Activated CD4-positive, CD25-positive, alpha-beta regulatory T cell treated with anti-CD3 and anti-CD28 coated beads, Interleukin-2, amount 50 U/mL, for 24 hours (primary cell): ENCODE results near the gene MVD.
"Not testable (repeated sequence)": the region's sequence is repeated elsewhere in the genome, so short reads cannot be mapped to it uniquely, and the experiment has no call there.

Experiments
- ATAC-seq, 2 donors: fragments of 150-1000 bp; cut with Tn5 transposase; one replicate each; pipeline ENCODE4 v1.10.0; 2021; ENCODE audit warnings: mild to moderate bottlenecking in 1 of 2, moderate library complexity in 1 of 2

MVD gene

DNA sequence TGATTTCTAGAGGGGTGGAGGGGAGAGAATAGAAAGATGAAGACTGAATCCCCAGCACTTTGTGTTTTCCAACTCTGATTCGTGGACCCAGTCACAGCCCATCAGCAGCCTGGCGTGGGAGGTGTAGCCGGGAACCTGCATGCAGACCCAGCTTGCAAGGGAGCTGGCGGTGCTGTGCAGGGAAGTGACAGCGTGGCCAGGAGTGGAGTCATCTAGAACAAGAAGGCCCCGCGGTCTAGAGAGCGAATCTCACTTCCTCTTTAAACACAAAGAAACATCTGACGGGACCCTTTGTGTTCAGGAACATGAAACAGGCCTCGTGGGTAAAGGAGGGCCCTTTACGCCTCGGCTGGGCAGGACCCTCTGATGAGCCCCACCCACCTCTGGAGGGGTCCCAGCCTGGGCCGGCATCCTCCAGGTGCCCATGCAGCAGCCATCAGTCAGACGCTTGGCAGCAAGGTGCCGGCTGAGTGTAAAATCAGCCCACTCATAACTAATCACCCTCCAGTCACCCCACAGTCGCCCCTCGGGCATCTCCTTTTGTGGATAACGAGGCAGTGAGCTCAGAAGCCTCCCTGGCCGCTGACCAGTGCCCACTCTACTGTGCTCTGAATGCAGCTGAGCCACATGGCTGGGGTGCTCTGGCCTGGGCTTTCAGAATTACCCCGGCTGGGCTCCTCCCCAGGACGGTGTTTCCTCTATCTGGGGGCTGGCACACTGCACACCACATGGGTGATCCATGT is 19.0 kb upstream of the MVD start:
- peak; percentile 67 to 71 for ATAC-seq

DNA sequence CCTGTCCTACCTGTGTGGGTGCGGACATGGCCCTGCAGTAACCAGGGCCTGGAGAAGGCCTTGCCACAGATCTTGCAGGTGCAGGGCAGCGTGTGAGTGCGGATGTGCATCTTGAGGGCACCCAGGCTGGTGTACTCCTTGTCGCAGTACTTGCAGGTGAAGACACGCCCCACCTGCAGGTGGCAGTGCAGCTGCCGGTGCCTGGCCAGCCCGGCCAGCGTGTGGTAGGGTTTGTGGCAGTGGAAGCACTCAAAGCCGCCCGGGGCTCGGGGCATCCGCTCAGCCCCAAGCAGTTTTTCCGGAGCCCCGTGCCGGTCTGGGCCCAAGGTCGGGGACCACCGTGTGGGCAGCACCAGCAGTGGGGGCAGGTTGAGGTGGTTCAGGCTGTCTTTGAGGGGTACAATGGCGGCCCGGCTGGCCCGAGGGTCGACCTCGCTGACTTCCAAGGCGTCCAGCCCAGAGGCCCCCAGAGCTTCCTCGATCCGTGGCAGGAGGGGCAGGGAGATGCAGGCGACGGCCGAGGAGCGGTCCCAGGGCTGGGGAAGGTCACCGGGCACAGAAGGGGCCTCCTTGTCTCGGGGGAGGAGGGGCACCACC is 18.3 kb upstream of the MVD start:
- peak in 1 of 2 donors; percentile 18 for ATAC-seq

DNA sequence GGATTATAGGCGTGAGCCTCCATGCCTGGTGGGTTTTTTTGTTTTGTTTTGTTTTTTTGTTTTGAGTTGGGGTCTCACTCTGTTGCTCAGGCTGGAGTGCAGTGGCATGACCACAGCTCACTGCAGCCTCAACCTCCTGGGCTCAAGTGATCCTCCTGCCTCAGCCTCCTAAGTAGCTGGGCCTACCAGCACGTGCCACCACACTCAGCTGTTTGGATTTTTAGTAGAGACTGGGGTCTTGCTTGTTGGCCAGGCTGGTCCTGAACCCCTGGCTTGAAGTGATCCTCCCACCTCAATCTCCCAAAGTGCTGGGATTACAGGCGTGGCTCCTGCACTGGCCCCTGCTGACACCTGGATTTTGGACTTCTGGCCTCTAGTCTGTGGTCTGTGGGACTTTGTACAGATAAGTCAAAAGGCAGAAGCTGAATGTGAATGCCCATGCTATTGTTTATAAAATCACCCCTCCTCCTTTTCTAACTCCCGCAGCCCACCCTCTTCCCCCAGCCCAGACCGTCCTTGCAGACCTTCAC is 17.7 kb upstream of the MVD start:
- no peak for ATAC-seq

DNA sequence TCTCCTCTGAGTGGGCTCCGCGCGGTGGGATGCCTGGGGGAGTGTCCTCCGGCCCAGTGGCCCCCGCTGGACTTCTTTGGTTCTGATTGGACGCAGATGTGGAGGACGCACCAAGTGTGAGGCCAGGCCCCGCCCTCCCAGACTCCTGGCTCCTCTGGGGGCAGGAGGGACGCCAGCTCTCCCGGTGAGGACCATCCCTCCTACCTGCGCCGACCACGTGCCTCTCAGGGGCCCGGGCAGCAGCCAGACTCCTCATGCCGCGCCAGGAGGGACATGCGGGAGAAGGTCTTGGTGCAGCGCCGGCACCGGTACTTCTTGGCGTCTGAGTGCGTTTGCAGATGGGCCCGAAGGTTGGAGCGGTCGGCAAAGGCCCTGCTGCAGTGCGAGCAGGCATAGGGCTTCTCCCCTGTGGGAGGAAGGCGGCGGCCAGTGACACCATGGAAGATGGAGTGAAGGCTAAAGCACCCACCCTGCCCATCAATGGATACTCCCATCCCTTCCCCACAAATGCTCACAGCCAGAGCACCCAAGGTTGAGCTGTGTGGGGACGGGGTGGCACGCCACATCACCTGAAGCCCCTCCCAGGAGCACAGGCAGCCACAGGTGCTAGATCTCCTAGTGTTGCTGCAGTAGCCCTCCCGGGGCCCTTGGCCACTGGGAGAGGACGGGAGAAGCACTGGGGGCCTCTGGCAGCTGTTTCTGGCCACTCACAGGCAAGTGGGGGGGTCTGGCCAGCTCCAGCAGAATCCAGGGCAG is 15.5 kb upstream of the MVD start:
- ATAC-seq, result no peak

DNA sequence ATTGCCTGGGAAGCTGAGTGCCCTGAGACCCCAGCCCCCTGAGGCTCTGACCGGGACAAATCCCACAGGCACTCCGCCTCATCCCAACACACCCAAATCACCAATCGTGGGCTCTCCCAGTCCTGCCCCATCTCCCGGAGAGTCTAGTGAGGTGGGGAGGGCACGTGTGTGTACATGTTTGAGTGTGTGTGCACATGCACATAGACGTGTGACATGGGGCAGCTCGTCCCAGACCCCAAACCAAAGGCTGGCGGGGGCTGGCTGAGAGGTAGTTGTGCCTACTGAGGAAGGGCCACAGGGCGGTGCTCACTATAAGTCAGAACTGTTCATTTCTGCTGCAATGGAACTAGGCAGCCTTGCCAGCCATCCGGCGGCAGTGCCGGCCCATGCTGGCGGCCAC is 14.8 kb upstream of the MVD start:
- no peak for ATAC-seq

DNA sequence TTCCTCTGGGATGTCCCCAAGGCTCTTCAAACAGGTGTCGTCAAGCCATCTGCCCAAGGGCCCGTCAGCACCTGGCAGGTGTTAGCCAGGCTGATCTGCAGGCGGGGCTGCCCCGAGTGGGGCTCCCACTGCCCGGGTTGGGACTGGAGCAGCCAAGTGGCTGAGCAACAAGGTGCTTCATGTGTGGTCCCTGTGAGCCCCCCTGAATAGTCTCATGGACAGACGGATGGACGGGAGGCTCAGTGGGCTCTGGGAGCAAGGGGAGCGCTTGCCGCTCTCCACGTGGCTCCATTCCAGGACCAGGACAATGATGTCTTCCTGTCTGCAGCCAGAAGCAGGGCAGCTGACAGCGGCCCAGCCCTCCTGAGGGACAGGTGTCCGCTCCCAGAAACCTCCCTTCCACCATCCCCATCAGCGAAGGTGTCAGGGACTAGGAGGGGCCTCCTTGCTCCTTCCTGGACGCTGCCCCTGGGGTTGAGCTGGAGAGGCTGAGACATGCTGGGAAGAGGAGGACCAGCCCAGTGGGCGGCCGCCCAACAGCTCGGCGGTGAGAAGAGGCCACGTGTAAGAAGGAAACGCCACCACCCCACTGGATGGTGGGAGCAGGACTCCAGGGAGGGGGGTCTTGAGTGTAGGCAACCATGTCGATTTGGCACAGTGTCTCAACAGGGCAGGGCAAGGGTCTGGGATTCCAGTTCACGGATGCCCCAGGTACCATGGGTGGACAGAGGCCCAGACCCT is 13.8 kb upstream of the MVD start:
- no peak for ATAC-seq

DNA sequence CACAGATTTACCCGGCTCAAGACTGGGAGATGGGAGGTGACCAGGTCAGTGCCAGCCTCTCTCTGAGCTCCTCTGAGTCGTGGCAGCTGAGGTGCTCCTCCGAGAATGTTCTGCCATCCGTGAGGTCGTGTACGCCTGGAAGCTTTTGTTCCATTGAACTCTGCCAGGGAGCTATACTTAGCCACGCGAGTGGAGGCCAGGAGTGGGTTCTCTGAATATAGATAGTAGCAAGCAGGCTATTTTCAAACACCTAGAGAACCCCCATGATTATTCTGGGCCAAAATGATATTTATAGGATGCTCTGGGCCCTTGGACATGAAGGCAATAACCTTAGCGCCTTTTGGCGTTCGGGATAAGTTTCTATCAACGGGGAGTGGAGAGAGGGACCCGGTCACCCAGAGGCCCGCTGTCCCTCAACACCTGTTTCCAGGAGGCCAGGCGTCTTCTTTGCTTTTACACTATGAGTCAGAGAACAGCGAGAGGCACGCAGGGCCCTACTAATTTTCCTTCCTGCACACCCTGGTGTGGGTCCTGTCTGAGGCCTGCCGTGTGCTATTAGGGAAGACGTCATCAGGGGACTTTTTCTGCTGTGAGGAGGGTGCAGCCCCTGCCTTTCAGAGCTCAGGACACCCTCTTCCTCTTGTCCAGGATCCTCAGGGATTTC is 11.0 kb upstream of the MVD start:
- ATAC-seq, result no peak

DNA sequence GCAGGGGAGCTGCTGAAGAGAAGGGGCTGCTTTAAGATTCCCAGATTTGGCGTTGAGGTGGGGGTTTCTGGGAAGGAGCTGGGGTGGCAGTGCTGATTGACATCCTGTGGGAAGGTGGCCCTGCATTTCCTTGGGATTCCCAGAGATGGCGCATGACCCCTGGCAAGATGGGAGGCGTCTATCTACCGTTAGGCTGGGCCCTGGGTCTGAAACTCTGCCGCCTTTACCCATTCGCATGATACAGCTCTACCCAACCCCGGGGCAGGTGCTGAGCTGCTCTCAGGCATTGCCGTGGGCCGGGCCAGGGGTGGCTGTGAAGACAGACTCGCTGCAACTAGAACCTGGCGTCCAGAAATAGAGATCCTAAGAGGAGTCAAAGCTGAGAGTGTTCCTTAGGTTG is 9.9 kb upstream of the MVD start:
- no peak for ATAC-seq

DNA sequence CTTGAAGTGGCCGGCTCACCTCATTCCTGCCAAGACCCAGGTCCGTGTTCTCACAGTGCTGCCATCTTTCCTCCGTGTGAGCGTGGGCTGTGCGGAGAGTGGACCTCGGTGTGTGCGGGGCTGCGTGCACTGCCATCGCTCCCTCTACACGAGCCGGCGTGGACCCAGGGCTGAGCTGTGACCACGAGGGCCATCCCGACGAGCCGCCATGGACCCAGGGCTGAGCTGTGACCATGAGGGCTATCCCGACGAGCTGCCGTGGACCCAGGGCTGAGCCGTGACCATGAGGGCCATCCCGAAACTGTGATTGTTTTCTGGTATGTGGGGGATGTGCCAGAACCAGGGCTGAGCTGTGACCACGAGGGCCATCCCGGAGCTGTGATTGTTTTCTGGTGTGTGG is 8.9 kb upstream of the MVD start:
- no peak for ATAC-seq

DNA sequence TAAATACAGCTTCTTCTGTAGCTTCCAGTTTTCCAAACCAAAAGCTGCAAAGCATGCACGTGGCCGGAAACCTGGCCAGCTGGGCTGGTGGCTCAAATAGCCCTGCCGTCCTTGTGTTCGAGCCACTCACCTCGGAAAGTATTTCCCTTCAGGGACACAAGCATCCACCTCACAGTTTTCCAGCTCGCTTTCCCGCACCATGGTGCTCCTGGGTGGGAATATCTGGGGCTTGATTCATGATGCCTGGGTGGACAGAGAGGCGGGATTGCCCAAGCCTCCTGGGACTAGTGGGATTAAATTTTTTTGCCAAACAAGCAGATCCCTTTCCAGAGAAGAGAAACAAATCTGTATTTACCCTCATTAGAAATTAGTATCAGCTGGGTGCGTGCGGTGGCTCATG is 7.1 kb upstream of the MVD start:
- ATAC-seq, result no peak

DNA sequence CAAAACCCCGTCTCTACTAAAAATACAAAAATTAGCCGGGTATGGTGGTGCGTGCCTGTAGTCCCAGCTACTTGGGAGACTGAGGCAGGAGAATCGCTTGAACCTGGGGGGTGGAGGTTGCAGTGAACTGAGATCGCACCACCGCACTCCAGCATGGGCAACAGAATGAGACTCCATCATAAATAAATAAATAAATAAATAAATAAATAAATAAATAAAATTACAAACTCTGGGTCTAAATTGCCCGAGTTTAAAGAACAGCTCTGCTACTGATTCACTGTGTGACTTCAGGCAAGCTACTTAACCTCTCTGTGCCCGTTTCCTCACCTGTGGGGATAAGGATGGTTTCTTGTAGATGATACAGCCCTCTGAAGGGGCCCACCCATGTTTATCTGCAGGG is 6.6 kb upstream of the MVD start:
- not testable (repeated sequence) for ATAC-seq

DNA sequence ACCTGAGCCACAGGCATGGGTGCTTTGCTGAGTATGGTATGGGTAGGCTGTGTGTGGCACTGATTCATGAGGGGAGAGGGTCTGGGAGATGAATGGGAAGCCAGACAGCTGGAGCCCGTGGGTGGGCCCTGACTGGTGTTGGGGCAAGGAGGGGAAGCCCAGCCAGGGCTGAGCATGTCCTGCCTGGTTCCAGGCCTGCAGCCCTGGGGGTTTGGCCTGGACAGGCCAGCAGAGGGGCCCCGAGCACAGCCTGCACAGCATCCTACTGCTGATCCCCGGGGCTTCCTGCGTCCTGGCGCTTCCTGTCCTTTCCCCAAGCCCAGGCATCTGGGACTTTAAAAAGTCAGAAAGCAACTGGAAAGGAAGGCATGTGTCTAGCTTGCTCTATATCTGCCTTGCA is 4.6 kb upstream of the MVD start:
- ATAC-seq, result no peak

DNA sequence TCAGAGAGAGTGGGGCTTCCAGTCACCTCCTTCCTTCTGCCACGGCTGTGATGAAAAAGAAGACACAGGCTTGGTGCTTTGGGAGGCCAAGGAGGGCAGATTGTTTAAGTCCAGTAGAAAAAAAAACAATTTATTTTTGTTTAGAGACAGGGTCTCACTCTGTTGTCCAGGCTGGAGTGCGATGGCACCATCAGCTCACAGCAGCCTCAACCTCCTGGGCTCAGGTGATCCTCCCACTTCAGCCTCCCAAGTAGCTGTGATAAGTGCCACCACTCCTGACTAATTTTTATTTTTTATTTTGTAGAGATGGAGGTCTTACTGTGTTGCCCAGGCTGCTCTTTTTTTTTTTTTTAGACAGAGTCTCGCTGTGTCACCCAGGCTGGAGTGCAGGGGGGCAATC is 2.7 kb upstream of the MVD start:
- ATAC-seq, result no peak

DNA sequence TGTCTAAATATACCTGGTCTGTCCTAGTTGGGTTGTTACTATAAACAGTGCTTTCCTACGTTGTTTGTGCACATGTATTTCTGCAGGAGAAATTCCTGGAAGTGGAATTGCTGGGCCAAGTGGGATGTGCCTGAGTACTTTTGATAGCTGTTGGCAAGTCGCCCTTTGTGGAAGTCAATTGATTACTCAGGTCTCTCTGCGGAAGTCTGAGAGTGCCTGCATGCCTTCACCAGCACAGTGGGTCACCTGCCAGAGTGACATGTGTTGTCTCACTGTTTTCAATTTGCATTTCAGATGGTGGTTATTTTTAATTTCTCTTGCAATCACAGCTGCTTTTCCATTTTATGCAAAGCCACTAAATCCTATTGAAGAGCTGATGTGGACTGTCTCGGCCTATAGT is 2.3 kb upstream of the MVD start:
- no peak for ATAC-seq

DNA sequence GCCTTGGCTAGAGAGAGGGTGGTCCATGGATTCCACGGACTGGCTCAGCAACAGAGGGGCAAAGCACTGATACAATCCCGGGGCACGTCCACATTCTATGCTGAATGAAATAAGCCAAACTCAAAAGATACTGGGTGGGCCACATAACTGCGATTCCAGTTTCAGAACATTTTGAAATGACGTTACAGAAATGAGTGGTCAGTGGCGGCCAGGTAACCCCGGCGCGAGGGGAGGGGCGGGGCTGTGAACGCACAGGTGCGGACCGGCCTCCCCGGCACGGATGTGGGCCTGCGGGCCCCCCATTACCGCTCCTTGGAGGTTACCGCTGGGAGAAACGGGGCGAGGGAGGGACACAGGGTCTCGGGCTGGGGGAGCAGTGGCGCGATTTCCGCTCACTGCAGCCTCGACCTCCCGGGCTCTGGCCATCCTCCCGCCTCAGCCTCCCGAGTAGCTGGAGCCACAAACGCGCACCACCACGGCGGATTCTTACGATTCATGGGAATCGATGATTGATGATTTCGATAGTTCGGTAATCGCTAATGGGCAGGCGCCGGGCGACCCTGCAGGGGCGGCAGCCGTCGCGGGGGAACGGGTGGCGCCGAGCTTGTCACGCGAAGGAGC is 559 bp downstream of the MVD start:
- ATAC-seq, result peak in 1 of 2 donors; percentile 0

DNA sequence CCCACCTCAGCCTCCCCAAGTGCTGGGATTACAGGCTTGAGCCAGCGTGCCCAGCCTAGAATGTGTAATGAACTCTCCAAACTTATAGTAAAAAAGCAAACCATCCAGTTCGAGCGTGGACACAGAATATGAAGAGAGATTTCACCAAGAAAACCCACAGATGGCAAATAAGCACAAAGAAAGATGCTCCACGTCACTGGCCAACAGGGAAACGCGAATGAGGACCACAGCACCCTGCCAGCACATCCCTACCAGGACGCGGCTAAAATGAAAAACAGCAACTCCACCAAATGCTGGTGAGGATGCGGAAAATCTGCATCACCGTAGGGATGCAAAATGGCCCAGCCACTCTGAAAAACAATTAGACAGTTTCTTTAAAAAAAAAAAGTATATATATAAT is 1.4 kb downstream of the MVD start:
- no peak for ATAC-seq

DNA sequence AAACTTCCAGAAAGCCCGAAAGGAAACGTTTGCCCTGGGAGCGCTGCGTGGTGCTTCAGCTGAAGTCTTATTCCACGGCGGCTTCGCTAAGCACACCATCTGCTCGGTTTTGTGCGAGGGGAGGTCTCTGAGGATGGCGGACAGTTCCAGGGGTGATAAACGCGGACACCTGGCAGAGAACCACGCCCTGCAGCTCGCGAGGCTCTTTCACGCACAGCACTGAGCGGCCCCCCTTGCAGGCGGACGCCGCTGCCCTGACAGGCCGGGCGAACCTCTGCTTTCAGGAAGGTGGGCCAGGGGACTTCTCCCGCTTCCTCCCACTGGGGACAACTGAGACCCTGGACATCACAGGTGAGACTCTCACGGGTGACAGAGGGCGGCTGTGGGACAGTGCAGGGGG is 3.7 kb downstream of the MVD start:
- no peak for ATAC-seq

DNA sequence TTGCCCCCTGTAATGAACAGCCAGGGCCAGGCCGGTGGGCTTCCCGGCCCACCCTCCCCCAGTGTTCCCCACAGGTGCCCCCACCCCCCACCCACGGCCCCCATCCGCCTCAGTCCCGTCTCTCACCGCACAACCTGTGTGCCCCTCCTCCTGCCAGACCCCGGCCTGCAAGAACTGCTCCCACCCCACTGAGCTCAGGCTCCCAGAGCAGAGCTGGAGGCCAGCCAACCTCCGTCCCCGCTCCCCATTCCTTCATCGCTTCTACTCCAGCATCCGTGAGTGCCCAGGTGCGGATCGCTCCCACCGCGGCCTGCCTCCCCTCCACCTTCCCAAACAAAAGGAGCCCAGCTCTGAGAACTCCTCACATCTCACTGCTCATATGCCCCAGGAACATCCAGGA is 4.2 kb downstream of the MVD start:
- ATAC-seq, result no peak

DNA sequence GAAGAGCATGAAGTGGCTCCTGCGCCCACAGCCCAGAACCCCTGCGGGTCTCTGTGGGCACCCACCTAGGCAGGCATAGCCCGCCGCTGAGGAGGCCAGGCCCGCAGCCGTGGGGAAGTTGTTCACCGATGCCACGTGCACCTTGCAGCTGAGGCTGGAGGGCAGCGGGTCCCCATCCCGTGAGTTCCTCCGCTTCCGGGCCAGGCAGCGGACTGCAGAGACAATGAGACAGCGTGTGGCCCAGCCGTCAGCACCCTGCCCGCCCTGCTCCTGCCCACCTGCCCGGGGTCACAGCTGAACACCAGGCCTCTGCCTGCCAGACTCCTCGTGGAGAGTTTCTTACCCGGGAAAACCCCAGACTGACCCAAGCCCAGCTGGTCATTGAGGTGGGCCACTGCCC is 5.5 kb downstream of the MVD start:
- no peak for ATAC-seq

DNA sequence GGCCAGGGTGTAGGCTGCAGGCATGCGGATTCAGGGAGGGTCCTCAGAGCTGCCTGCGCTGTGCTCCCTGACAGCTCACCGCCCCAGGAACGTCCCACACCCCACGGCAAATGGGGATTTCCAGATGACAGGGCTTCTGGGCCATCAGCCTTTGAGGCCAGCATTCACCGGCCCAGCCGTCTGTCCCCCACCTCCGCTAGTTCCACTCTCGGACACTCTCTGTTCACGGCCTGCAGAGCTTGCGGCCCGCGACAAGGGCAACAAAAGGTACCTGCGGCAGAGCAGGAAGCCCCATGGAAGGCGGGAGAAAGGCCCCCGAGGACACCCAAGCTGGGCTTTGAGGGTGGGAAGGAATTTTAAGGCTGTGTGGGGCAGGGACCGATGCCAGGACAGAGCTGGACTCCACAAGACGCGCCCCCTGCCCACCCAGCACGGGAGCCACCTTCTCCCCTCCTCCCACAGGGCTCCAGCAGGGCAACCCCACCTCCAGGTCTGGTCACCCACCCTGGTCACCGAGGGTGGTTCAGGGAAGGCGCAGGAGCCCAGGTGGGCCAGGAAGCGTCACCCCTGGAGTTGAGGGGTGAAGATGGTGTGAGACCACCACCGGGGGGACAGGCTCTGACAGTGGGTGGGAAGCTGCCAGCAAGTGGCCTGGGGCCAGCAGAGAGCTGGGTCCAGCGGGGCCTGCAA is 6.5 kb downstream of the MVD start:
- no peak for ATAC-seq

DNA sequence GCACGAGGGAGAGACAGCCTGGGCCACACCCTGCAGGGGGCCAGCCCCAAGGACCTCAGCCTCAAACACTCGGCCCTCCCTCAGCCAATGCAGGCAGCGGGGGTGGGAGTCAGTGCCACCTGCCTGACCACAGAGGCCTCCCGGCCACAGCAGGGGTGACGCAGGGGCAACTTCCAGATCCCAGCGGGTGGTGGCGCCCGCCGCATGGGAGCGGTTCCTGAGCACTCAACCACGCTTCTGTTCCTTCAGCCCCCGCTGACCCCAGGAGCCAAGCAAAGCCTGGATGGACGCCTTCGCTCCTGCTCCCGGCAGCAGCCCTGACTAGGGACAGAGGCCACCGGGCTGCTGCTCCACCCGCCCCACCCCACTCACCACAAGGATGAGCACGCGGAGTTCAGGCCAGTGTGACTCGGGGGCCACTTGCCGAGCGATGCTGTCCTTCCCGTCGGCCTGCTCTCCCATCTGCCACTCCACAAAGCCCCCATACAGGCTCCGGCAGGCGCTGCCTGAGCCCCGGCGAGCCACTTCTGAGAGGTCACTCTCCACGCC is 7.1 kb downstream of the MVD start:
- ATAC-seq, result no peak
